ENCODE data around the gene KLHL8.
A peak's percentile ranks its signal among the peaks of the same experiment; 100 is the strongest.

KLHL8 gene

DNA sequence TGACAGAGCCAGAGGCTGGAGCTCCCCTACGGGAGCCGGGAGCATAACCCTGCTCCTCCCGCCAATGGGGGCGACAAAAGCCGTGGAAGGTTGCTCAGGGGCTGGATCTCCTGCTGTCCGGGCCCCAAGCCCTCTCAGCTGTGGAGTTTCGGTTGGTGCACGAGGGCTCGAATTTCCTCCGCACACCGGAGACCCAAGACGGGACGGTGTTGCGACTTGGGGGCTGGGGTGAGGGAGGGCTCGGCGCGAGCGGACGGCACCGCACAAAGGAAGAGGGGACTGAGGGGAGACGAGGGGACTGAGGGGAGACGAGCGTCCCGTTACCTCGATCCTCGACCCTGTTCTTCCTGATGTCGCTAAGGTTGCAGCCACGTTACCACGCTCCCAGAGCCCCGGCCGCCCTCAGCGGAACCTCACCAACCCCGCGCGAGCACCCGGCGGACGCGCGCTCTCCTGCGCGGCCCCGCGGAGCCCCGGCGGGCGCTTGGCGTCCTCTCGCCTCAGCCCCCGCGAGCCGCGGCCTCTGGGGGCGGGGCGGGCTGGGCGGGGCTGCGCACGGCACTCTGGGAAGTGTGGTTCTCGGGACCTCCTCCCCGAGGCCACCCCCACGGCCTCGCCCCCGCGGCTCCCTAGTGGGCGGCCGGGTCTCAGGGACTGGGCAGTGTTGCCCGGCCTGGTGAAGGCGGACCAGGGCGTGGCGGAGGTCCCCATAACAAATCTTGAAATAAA is at the start of gene KLHL8:
Gene KLHL8, minus strand, starts transcription at position 525 of the 729 bp plus-strand sequence. CDS start 25,079 bp downstream, outside the sequence.
- peak; percentile 87 for DNase-seq (ENCODE audit: low read depth)

GRCh38 chr4:87270144-87270543 is 49.7 kb upstream of the KLHL8 start:
- peak; percentile 66 for DNase-seq (ENCODE audit: low read depth)

- no peak for DNase-seq (ENCODE audit: low read depth)
These were observed 48.0 kb upstream of the KLHL8 start for GRCh38 chr4:87268411-87268810.

GRCh38 chr4:87266986-87267385 is 46.6 kb upstream of the KLHL8 start:
- DNase-seq (ENCODE audit: low read depth) = no peak

DNA sequence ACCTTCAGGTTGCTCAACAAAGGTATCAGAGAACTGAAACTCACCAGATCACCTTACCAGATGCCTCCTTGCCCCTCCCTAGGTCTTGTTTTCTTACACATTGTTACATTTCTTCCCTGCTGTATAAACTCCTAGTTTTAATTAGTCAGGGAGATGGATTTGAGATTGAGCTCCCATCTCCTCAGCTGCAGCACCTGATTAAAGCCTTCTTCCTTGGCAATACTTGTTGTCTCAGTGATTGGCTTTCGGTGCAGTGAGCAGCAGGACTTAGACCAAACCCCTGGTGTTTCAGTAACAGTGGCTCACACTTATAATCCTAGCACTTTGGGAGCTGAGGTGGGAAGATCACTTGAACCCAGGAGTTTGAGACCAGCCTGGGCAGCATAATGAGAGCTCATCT is 42.5 kb upstream of the KLHL8 start:
- DNase-seq (ENCODE audit: low read depth) = no peak

DNA sequence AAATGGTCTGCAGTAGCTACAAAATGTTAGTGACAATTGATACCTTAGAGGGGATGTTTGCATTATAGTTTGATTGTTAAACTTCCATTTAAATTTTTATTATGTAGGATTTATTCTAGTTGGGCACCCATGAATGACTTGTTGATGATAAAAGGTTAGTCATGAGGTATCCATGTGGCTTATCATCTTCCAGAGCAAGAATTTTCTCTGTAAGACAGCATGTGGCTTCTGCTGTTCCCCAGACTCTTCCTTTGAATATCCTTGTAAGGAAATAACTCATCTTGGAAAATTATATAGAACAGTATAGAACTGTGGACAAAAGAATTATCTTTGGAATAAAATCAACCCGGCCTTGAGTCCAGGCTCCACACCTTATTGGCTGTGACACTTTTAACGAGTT is 40.1 kb upstream of the KLHL8 start:
- DNase-seq (ENCODE audit: low read depth) = no peak

DNA sequence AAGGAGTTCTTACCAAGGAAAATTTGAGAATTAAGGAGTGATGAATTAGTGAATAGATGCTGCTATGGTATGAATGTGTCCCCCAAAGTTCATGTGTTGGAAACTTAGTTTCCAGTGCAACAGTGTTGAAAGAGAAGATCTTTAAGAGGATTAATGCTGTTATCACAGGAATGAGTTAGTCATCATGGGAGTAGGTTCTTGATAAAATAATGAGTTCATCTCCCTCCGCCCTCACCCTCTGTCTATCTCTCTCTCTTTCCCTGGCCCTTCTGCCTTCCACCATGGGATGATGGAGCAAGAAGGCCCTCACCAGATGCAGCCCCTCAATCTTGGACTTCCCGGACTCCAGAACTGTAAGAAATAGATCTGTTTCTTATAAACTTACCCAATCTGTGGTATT is 38.3 kb upstream of the KLHL8 start:
- DNase-seq (ENCODE audit: low read depth) = peak; percentile 57

DNA sequence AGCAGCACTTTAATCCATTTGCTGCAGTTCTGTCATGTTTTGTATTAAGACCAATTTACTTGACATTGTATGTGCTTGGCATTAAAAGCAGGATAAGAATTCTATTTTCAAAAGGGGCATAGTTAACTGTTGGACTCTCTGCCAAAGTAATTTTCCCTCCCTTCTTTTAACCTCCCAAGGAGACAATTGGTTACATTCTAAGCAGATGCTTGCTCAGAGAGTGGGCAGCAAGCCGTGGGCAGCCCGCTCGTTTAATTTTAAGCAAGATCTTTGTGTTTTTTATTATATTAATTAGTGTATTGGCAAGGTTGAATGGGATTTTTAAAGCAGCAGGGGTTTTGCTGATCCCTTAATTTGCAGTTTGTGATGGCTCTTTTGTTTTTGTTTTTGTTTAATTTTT is 37.1 kb upstream of the KLHL8 start:
- no peak for DNase-seq (ENCODE audit: low read depth)

- no peak for DNase-seq (ENCODE audit: low read depth)
These were observed 35.3 kb upstream of the KLHL8 start for GRCh38 chr4:87255755-87256154.

GRCh38 chr4:87251106-87251505 is 30.7 kb upstream of the KLHL8 start:
- DNase-seq (ENCODE audit: low read depth) = no peak

GRCh38 chr4:87250294-87250693 is 29.9 kb upstream of the KLHL8 start:
- DNase-seq (ENCODE audit: low read depth) = no peak

- DNase-seq (ENCODE audit: low read depth) = no peak
These were observed 29.1 kb upstream of the KLHL8 start for GRCh38 chr4:87249332-87250019.

GRCh38 chr4:87243426-87244053 is 23.1 kb upstream of the KLHL8 start:
- DNase-seq (ENCODE audit: low read depth) = no peak

- DNase-seq (ENCODE audit: low read depth) = no peak
These were observed 20.9 kb upstream of the KLHL8 start for GRCh38 chr4:87241336-87241735.

GRCh38 chr4:87240341-87240740 is 19.9 kb upstream of the KLHL8 start:
- no peak for DNase-seq (ENCODE audit: low read depth)

DNA sequence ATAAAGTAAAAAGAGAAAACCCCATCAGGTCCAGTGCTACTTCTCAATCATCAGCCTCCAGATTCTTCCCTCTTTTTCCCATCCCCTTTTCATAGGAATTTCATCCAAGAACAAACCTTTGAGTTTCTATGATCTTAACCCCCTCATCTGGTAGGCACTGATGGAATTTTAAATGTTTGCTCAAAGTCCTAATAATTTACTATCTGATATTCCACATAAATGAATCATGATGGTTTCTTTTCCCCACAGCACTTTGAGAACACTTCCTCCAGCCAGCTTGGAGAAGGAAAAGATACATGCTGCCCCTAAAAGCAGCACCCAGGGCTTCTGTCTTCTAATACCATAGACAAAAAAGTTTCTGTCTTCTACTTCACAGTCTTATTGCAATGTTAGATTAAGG is 19.4 kb upstream of the KLHL8 start:
- no peak for DNase-seq (ENCODE audit: low read depth)

GRCh38 chr4:87239194-87239593 is 18.8 kb upstream of the KLHL8 start:
- no peak for DNase-seq (ENCODE audit: low read depth)

DNA sequence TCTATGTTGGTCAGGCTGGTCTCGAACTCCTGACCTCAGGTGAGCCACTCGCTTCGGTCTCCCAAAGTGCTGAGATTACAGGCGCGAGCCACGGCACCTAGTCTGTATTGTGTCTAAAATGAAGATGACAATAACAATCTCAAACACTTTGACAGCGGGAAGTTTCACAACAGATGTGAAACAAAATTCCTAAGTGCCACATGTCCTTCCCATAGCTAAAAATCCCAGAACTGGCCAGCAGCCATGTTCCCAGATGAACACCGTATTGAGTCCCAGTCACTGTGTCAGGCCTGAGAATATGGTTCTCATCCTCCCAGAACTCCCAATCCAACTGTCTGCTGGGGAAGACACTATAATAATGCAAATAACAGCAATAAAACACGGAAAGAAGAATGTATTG is 16.4 kb upstream of the KLHL8 start:
- DNase-seq (ENCODE audit: low read depth) = no peak

- peak; percentile 46 for DNase-seq (ENCODE audit: low read depth)
These were observed 14.7 kb upstream of the KLHL8 start for GRCh38 chr4:87235020-87235671.

DNA sequence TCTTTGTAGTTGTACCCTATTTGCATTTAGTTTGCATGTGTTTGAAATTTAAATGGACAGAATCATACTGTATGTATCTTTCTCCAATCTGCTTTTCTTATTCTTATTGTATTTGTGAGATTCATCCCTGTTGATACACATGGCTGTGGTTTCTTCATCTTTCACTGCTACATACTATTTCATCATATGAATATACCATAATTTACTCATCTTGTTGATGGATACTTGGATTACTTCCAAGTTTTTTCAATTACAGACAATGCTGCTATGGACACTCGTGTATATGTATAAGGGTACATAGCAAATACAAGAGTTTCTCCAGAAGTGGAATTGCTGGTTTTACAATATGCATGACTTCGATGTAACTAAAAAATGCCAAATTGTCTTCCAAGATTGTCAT is 11.8 kb upstream of the KLHL8 start:
- no peak for DNase-seq (ENCODE audit: low read depth)

DNA sequence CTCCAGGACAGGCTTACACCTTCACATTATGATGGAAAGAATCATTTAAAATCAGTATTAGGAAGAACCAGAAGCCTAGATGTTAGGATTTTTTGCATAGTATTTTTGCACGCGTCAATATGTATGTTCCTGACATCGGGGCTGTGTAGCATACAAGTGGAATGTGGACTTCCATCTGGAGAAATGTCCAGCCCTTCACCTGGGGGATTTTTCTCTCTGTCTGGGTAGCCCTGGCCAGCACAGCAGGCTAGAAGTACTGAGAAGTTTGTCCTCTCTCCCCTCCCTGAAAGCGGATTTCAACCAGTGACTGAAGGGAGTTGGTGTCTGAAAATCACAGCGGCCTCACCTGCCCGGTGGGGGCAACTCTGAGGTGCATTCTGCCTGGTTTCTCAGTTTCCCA is 10.4 kb upstream of the KLHL8 start:
- no peak for DNase-seq (ENCODE audit: low read depth)

- DNase-seq (ENCODE audit: low read depth) = no peak
These were observed 9.6 kb upstream of the KLHL8 start for GRCh38 chr4:87229979-87230378.

Data from iris pigment epithelial cell (primary cell).